Small intestine (tissue), 7 donors: ENCODE measurements around the gene DNAH1. TPM values are rescaled to one million over a fixed set of nuclear protein-coding genes. Genes with fewer than 3 reads are reported as not detected.

ENCODE experiments used
- DNase-seq, 2 donors: peaks; one replicate each; pipeline versions ENCODE4 v3.0.0 to v3.0.0-alpha.2; 2013
- FAIRE-seq: peaks from 2 replicates; lab custom pipeline; 2012; peaks lifted over from hg19 to GRCh38; lab: Jason Lieb, UNC
- H3K27ac ChIP-seq, 3 donors: one replicate each; pipeline ENCODE4 v1.5.1; 2013; ENCODE audit warnings: low read length in 2 of 3, mild to moderate bottlenecking in 2 of 3, control low read depth in 1 of 3, inconsistent platforms in 1 of 3, low read depth in 1 of 3, moderate library complexity in 1 of 3
- H3K27me3 ChIP-seq, 3 donors: one replicate each; pipeline ENCODE4 v1.6.1; 2013; ENCODE audit warnings: low read length in 3 of 3, inconsistent platforms in 1 of 3; ENCODE audit not compliant: control insufficient read depth in 3 of 3, insufficient read depth in 3 of 3
- H3K36me3 ChIP-seq, 3 donors: one replicate each; pipeline ENCODE4 v1.6.1; 2013; ENCODE audit warnings: low read length in 3 of 3, inconsistent platforms in 1 of 3, low read depth in 1 of 3, mild to moderate bottlenecking in 1 of 3, moderate library complexity in 1 of 3; ENCODE audit not compliant: control insufficient read depth in 3 of 3, insufficient read depth in 2 of 3
- H3K4me1 ChIP-seq, 3 donors: one replicate each; pipeline ENCODE4 v1.6.1; 2013; ENCODE audit warnings: low read length in 2 of 3, inconsistent platforms in 1 of 3, low read depth in 1 of 3, mild to moderate bottlenecking in 1 of 3, moderate library complexity in 1 of 3; ENCODE audit not compliant: control insufficient read depth in 3 of 3, insufficient read depth in 2 of 3
- H3K4me3 ChIP-seq, 3 donors: one replicate each; pipeline ENCODE4 v1.5.1; 2013; ENCODE audit warnings: low read length in 3 of 3, control low read depth in 1 of 3, inconsistent platforms in 1 of 3, low read depth in 1 of 3, mild to moderate bottlenecking in 1 of 3, moderate library complexity in 1 of 3
- H3K9me3 ChIP-seq, 2 donors: one replicate each; pipeline ENCODE4 v1.6.1; 2013; ENCODE audit warnings: low read depth in 1 of 2, low read length in 1 of 2; ENCODE audit not compliant: control insufficient read depth in 2 of 2, insufficient read depth in 1 of 2
- WGBS, 3 donors: extraction: QIAGEN DNeasy Blood & Tissue Kit; methylation state at CpG; one replicate each; pipeline ENCODE4 v1.1.7; 2013; 5-methylcytosine and 5-hydroxymethylcytosine counted together
- polyA plus RNA-seq, 4 donors: library from polyadenylated mRNA; stranded (reverse) in 3 of 4; unstranded in 1 of 4; fragments of 200-250 nt in 3 of 4; fragments of 120-200 nt in 1 of 4; gene quantifications; one replicate each; pipeline versions ENCODE4 v1.2.1 to v1.2.3, GENCODE V29; 2013
- donor health status: healthy with polysubstance abuse.
- donor health status: control.
- donor health status: control.
- donor health status: Bipolar disorder and iron deficiency.
- donor health status: healthy.

The DNAH1 gene
- polyA plus RNA-seq, 4 donors: 4.3 to 22.6 (median 7.5) TPM

GRCh38 chr3:52367891-52368880 lies 52.1 kb downstream of the DNAH1 start:
- Histone ChIP-seq H3K27ac (no peak overlapping the region), H3K4me1 (no peaks in the 10 kb centered on the region), H3K4me3 (no peak overlapping the region), H3K27me3 (no peaks in the 10 kb centered on the region), H3K9me3 (no peaks in the 10 kb centered on the region), H3K36me3 (peaks cover 3 to 91% (median 10%) of the 10 kb centered on the region in 3 donors)
- FAIRE-seq: no peak
- 69 to 84% (median 73%) methylated on average over 19 of the region's 19 CpGs for WGBS, 3 donors
- no peak for DNase-seq

- H3K36me3 ChIP-seq: peaks cover 3 to 73% (median 5%) of the 10 kb centered on the region in 3 donors
- 93 to 97% (median 96%) methylated on average over 12 to 13 of the region's 13 CpGs for WGBS, 3 donors
Observed at GRCh38 chr3:52370531-52370930, 54.4 kb downstream of the DNAH1 start.

GRCh38 chr3:52372822-52373504 lies 56.8 kb downstream of the DNAH1 start:
- DNase-seq: no peak
- no peak for FAIRE-seq
- no peak overlapping the region for H3K4me3 ChIP-seq
- no peaks in the 10 kb centered on the region for H3K9me3 ChIP-seq
- H3K27me3 ChIP-seq: no peaks in the 10 kb centered on the region
- WGBS, 3 donors: 53 to 82% (median 72%) methylated on average over 39 to 40 of the region's 40 CpGs
- no peaks in the 10 kb centered on the region for H3K4me1 ChIP-seq
- H3K27ac ChIP-seq: no peak overlapping the region
- H3K36me3 ChIP-seq: peaks cover 0 to 69% (median 0%) of the 10 kb centered on the region in 3 donors

More at GRCh38 chr3:52370531-52370930, 54.4 kb downstream of the DNAH1 start:
- Histone ChIP-seq H3K27me3 (no peaks in the 10 kb centered on the region), H3K27ac (no peak overlapping the region), H3K4me1 (no peaks in the 10 kb centered on the region), H3K4me3 (no peak overlapping the region), H3K9me3 (no peaks in the 10 kb centered on the region)
- FAIRE-seq: no peak
- no peak for DNase-seq

DNA sequence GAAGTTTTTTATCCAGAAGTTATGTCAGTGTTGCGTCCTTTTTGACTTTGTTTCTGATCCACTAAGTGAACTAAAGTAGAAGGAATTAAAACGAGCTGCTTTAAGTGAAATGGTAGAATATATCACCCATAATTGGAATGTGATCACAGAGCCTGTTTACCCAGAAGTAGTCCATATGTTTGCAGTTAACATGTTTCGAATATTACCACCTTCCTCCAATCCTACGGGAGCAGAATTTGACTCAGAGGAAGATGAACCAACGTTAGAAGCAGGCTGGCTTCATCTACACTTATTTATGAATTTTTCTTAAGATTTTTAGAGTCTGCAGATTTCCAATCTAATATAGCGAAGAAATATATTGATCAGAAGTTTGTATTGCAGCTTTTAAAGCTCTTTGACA lies 57.6 kb downstream of the DNAH1 start:
- H3K27ac ChIP-seq: no peak overlapping the region
- no peak for FAIRE-seq
- H3K9me3 ChIP-seq: no peaks in the 10 kb centered on the region
- H3K4me1 ChIP-seq: no peaks in the 10 kb centered on the region
- H3K4me3 ChIP-seq: no peak overlapping the region
- DNase-seq: no peak
- H3K36me3 ChIP-seq: peaks cover 0 to 63% (median 0%) of the 10 kb centered on the region in 3 donors
- no peaks in the 10 kb centered on the region for H3K27me3 ChIP-seq
- 77 to 83% (median 78%) methylated on average over 6 of the region's 6 CpGs for WGBS, 3 donors

GRCh38 chr3:52374173-52374572 lies 58.1 kb downstream of the DNAH1 start:
- DNase-seq (peak in 1 of 2 donors; percentile 3), FAIRE-seq (no peak)
- no peaks in the 10 kb centered on the region for H3K9me3 ChIP-seq
- no peaks in the 10 kb centered on the region for H3K4me1 ChIP-seq
- H3K27me3 ChIP-seq: no peaks in the 10 kb centered on the region
- H3K4me3 ChIP-seq: no peak overlapping the region
- no peak overlapping the region for H3K27ac ChIP-seq
- WGBS, 3 donors: 97 to 98% (median 97%) methylated on average over 2 of the region's 2 CpGs
- H3K36me3 ChIP-seq: peaks cover 0 to 58% (median 0%) of the 10 kb centered on the region in 3 donors

GRCh38 chr3:52379610-52380009 lies 63.5 kb downstream of the DNAH1 start:
- Histone ChIP-seq H3K36me3 (peaks cover 0 to 25% (median 0%) of the 10 kb centered on the region in 3 donors), H3K4me3 (no peak overlapping the region), H3K27ac (no peak overlapping the region), H3K27me3 (no peaks in the 10 kb centered on the region), H3K4me1 (no peaks in the 10 kb centered on the region), H3K9me3 (no peaks in the 10 kb centered on the region)
- 84 to 86% (median 86%) methylated on average over 9 to 10 of the region's 10 CpGs for whole genome bisulfite sequencing, 3 donors
- DNase-seq (no peak), FAIRE-seq (no peak)

DNA sequence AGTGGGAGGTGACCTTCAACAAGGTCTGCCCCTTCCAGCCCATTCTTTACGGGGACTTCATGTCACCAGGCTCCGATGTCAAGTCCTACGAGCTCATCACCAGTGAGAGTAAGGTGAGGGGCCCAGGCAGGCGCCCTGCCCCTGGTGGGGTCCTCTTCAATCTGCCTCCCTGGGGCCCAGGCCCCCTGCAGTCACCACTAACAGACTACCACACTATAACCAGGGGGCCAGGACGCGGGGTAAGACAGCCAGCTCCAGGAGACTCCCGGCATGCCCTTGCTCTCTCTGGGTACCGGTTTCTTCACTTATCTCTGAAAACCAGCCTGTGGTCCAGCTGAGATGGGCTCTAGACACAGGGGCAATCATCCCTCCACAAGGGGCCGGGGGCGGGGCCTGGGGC lies 63.9 kb downstream of the DNAH1 start:
- DNase-seq: no peak
- H3K27ac ChIP-seq: no peak overlapping the region
- H3K36me3 ChIP-seq: peaks cover 0 to 28% (median 0%) of the 10 kb centered on the region in 3 donors
- no peaks in the 10 kb centered on the region for H3K4me1 ChIP-seq
- no peaks in the 10 kb centered on the region for H3K9me3 ChIP-seq
- no peak for FAIRE-seq
- 83 to 91% (median 89%) methylated on average over 10 of the region's 10 CpGs for WGBS, 3 donors
- no peaks in the 10 kb centered on the region for H3K27me3 ChIP-seq
- H3K4me3 ChIP-seq: no peak overlapping the region

- no peak for DNase-seq
- Histone ChIP-seq H3K4me3 (no peak overlapping the region), H3K4me1 (no peaks in the 10 kb centered on the region), H3K27me3 (no peaks in the 10 kb centered on the region), H3K36me3 (peaks cover 0 to 30% (median 0%) of the 10 kb centered on the region in 3 donors), H3K9me3 (no peaks in the 10 kb centered on the region), H3K27ac (no peak overlapping the region)
- FAIRE-seq: no peak
- 84 to 90% (median 89%) methylated on average over 18 of the region's 18 CpGs for WGBS, 3 donors
Observed at GRCh38 chr3:52381623-52382022, 65.5 kb downstream of the DNAH1 start.
